Measurements from ENCODE around the gene CREBRF. TPM values are rescaled to one million over a fixed set of nuclear protein-coding genes. Genes with fewer than 3 reads are reported as not detected.
"Not testable (repeated sequence)": the region's sequence is repeated elsewhere in the genome, so short reads cannot be mapped to it uniquely, and the experiment has no call there.

The CREBRF gene
- total and polyA plus RNA-seq, 7 donors, result 4.4 to 58.5 (median 47.9) TPM

GRCh38 chr5:173041881-173042762 is 14.0 kb upstream of the CREBRF start:
- intact Hi-C loops (cut with DNase I), result no loop called here
- H3K27ac ChIP-seq, result no peak overlapping the region
- TF ChIP-seq POLR2A (IDR thresholded peaks at IDR 0.05) (no peak), POLR2AphosphoS5 (IDR thresholded peaks at IDR 0.05) (no peak)

GRCh38 chr5:173042763-173043107 is 13.4 kb upstream of the CREBRF start:
- WGBS, 2 donors, result 91 to 92% methylated on average over 3 of the region's 3 CpGs
- TF ChIP-seq CTCF (IDR thresholded peaks at IDR 0.05) (no peak), EP300 (IDR thresholded peaks at IDR 0.05) (no peak), POLR2A (IDR thresholded peaks at IDR 0.05) (no peak), POLR2AphosphoS5 (IDR thresholded peaks at IDR 0.05) (no peak)
- no peak overlapping the region for H3K27ac ChIP-seq
- H3K4me1 ChIP-seq, result no peaks in the 10 kb centered on the region
- no peak overlapping the region for H3K4me3 ChIP-seq
- H3K36me3 ChIP-seq, result no peaks in the 10 kb centered on the region
- DNase-seq, result no peak
- intact Hi-C loops (cut with DNase I), result no loop called here
- no peaks in the 10 kb centered on the region for H3K27me3 ChIP-seq
- H3K9me3 ChIP-seq, result no peaks in the 10 kb centered on the region

More at GRCh38 chr5:173041881-173042762, 14.0 kb upstream of the CREBRF start:
- Histone ChIP-seq H3K36me3 (no peaks in the 10 kb centered on the region), H3K27me3 (no peaks in the 10 kb centered on the region), H3K4me3 (no peak overlapping the region), H3K4me1 (no peaks in the 10 kb centered on the region), H3K9me3 (no peaks in the 10 kb centered on the region)
- WGBS, 2 donors, result 52 to 64% methylated on average over 7 of the region's 7 CpGs
- no peak for DNase-seq

- 30 to 65% methylated on average over 8 of the region's 8 CpGs for WGBS, 2 donors
- TF ChIP-seq CTCF (IDR thresholded peaks at IDR 0.05) (no peak), EP300 (IDR thresholded peaks at IDR 0.05) (no peak), POLR2A (IDR thresholded peaks at IDR 0.05) (no peak), POLR2AphosphoS5 (IDR thresholded peaks at IDR 0.05) (no peak)
- Histone ChIP-seq H3K4me3 (no peak overlapping the region), H3K4me1 (no peaks in the 10 kb centered on the region), H3K27ac (no peak overlapping the region), H3K9me3 (no peaks in the 10 kb centered on the region), H3K36me3 (no peaks in the 10 kb centered on the region), H3K27me3 (no peaks in the 10 kb centered on the region)
- intact Hi-C loops (cut with DNase I), result no loop called here
- no peak for DNase-seq
Measured at GRCh38 chr5:173045474-173045873, 10.7 kb upstream of the CREBRF start.

GRCh38 chr5:173047096-173047837 is 8.9 kb upstream of the CREBRF start:
- H3K27me3 ChIP-seq; intact Hi-C loops (cut with DNase I); H3K9me3 ChIP-seq; H3K27ac ChIP-seq; H3K36me3 ChIP-seq; DNase-seq; H3K4me3 ChIP-seq: not testable (repeated sequence)
- peaks cover 0 to 15% (median 9%) of the 10 kb centered on the region in 4 donors for H3K4me1 ChIP-seq
- 78 to 86% methylated on average over 12 of the region's 12 CpGs for WGBS, 2 donors

DNA sequence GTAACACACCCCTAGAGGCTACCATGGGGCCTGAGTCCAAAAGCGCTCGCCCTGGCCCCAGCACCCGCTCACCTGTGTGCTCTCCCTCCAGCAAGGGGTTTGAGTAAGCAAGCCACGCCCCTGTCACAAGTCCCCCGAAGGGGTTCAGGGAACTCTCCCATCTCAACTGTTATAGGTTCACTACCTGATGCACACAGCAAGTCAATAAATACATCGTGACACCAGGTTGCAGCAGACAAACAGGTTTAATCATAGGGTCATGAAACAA is 8.4 kb upstream of the CREBRF start:
- no peaks in the 10 kb centered on the region for H3K9me3 ChIP-seq
- H3K27ac ChIP-seq, result no peak overlapping the region
- no peak overlapping the region for H3K4me3 ChIP-seq
- TF ChIP-seq EP300 (IDR thresholded peaks at IDR 0.05), result no peak
- no peak for TF ChIP-seq POLR2AphosphoS5 (IDR thresholded peaks at IDR 0.05)
- no peak for TF ChIP-seq POLR2A (IDR thresholded peaks at IDR 0.05)
- no peak for TF ChIP-seq CTCF (IDR thresholded peaks at IDR 0.05)
- H3K4me1 ChIP-seq, result peaks cover 0 to 20% (median 13%) of the 10 kb centered on the region in 4 donors
- WGBS, 2 donors, result 70 to 74% methylated on average over 6 of the region's 6 CpGs
- intact Hi-C loops (cut with DNase I), result no loop called here
- no peaks in the 10 kb centered on the region for H3K27me3 ChIP-seq
- H3K36me3 ChIP-seq, result no peaks in the 10 kb centered on the region
- DNase-seq, result no peak

Data from sigmoid colon (tissue), 7 donors.